HepG2 (cell line): Measurements from ENCODE around the gene CDK5RAP2. TPM values are rescaled to one million over a fixed set of nuclear protein-coding genes. Genes with fewer than 3 reads are reported as not detected.

ENCODE experiments used
- ATAC-seq: fragments of 200-7000 bp; cut with Tn5 transposase; 3 replicates; pipeline ENCODE4 v1.9.1; 2020; ENCODE audit warnings: mild to moderate bottlenecking, moderate library complexity
- BruUV-seq: library from RNA; stranded (reverse); fragments of 400-500 nt; replicated peaks from 2 replicates; lab custom pipeline; 2021; lab: Mats Ljungman, UMichigan
- CTCF ChIA-PET: fragments of 300-600 bp; formaldehyde crosslinking; extraction: SDS; loops from one replicate; lab custom pipeline; 2021; ENCODE audit warnings: low total read pairs, inconsistent platforms, low intra/inter-chr PET ratio; lab: Yijun Ruan, JAX
- POLR2A ChIA-PET: fragments of 350-600 bp; sonication (Branson Sonifier 250); formaldehyde crosslinking; loops from one replicate; lab custom pipeline; 2020; ENCODE audit warnings: antibody characterized with exemption, inconsistent platforms; lab: Yijun Ruan, JAX
- DNase-seq: peaks from one replicate; pipeline ENCODE4 v3.0.0-alpha.2; 2015; ENCODE audit warnings: low spot score
- FAIRE-seq: peaks from 3 replicates; lab custom pipeline; 2011; peaks lifted over from hg19 to GRCh38; lab: Jason Lieb, UNC
- H2AFZ ChIP-seq: one replicate; pipeline ENCODE4 v1.6.1; 2011; ENCODE audit warnings: low read length, inconsistent platforms
- H3K27ac ChIP-seq: fragments of 300-600 bp; 3 replicates; pipeline ENCODE4 v1.8.0; 2011; ENCODE audit warnings: mixed run types, mild to moderate bottlenecking, mixed read lengths, low read length, inconsistent platforms; ENCODE audit not compliant: insufficient read depth; ENCODE audit errors: extremely low read length
- H3K27me3 ChIP-seq, 2 experiments: fragments of 200-600 bp in 1 of 2; 2 replicates in 1 of 2; 3 replicates in 1 of 2; pipeline versions ENCODE4 v1.6.0 to v1.8.0; 2011; ENCODE audit warnings: low read length in 2 of 2, mild to moderate bottlenecking in 2 of 2, moderate library complexity in 2 of 2, inconsistent platforms in 1 of 2; ENCODE audit not compliant: insufficient read depth in 2 of 2, control insufficient read depth in 1 of 2
- H3K36me3 ChIP-seq, 2 experiments: fragments of 200-600 bp in 1 of 2; replicated peaks in 1 of 2; 2 replicates in 1 of 2; 3 replicates in 1 of 2; pipeline versions ENCODE4 v1.5.1 to v1.8.0; 2011; ENCODE audit warnings: low read length in 2 of 2, inconsistent platforms in 1 of 2; ENCODE audit not compliant: insufficient read depth in 2 of 2, control insufficient read depth in 1 of 2
- H3K4me1 ChIP-seq: 2 replicates; pipeline ENCODE4 v1.5.1; 2012; ENCODE audit warnings: low read length, inconsistent platforms; ENCODE audit not compliant: insufficient read depth
- H3K4me2 ChIP-seq: 2 replicates; pipeline ENCODE4 v1.6.0; 2011; ENCODE audit warnings: low read depth, low read length, inconsistent platforms
- H3K4me3 ChIP-seq, 3 experiments: fragments of 200-600 bp in 1 of 3; sonication (generic), shearing (Covaris generic) in 1 of 3; replicated peaks in 1 of 3; 2 replicates each; pipeline ENCODE4 v1.5.1; 2011 to 2016; ENCODE audit warnings: low read length in 3 of 3, inconsistent platforms in 2 of 3, low read depth in 2 of 3, mild to moderate bottlenecking in 2 of 3, control low read depth in 1 of 3, mixed read lengths in 1 of 3; ENCODE audit not compliant: insufficient read depth in 1 of 3
- H3K79me2 ChIP-seq: one replicate; pipeline ENCODE4 v1.6.1; 2011; ENCODE audit warnings: low read length, inconsistent platforms; ENCODE audit not compliant: insufficient read depth
- H3K9ac ChIP-seq: 2 replicates; pipeline ENCODE4 v1.6.0; 2011; ENCODE audit warnings: mild to moderate bottlenecking, low read depth, low read length, inconsistent platforms; ENCODE audit not compliant: insufficient read depth
- H3K9me3 ChIP-seq: 2 replicates; pipeline ENCODE4 v1.5.1; 2012; ENCODE audit warnings: mild to moderate bottlenecking, low read length
- H4K20me1 ChIP-seq: 2 replicates; pipeline ENCODE4 v1.6.0; 2011; ENCODE audit warnings: inconsistent platforms, mild to moderate bottlenecking, low read length, moderate library complexity; ENCODE audit not compliant: insufficient read depth
- ATF4 ChIP-seq, 2 experiments: fragments of 450-650 bp in 1 of 2; sonication (generic) in 1 of 2; formaldehyde crosslinking; IDR thresholded peaks; 2 replicates each; pipeline versions ENCODE4 v1.5.0 to v1.8.0; 2020 to 2022; ENCODE audit warnings: mild to moderate bottlenecking in 1 of 2, missing genetic modification reagents in 1 of 2
- KMT2A ChIP-seq: sonication (generic); formaldehyde crosslinking; IDR thresholded peaks from 2 replicates; pipeline ENCODE4 v1.4.0; 2020; ENCODE audit warnings: missing genetic modification reagents
- NFE2L1 ChIP-seq: sonication (generic); formaldehyde crosslinking; IDR thresholded peaks from 2 replicates; pipeline ENCODE4 v1.4.0; 2020; ENCODE audit warnings: missing genetic modification reagents, mild to moderate bottlenecking, borderline replicate concordance
- NPAS2 ChIP-seq: sonication (generic); formaldehyde crosslinking; IDR thresholded peaks from 2 replicates; pipeline ENCODE4 v1.8.0; 2022; ENCODE audit warnings: mild to moderate bottlenecking, missing genetic modification reagents, borderline replicate concordance
- ZBTB4 ChIP-seq: sonication (generic); formaldehyde crosslinking; IDR thresholded peaks from 2 replicates; pipeline ENCODE4 v1.4.0; 2020; ENCODE audit warnings: missing genetic modification reagents, mild to moderate bottlenecking, borderline replicate concordance
- ZFP36 ChIP-seq: fragments of 150-350 bp; IDR thresholded peaks from 2 replicates; pipeline ENCODE4 v1.6.1; 2018; ENCODE audit warnings: borderline replicate concordance, low read length, low read depth; ENCODE audit not compliant: partially characterized antibody
- ZNF337 ChIP-seq: sonication (generic); formaldehyde crosslinking; IDR thresholded peaks from 2 replicates; pipeline ENCODE4 v1.5.1; 2020; ENCODE audit warnings: missing genetic modification reagents, low read depth, mild to moderate bottlenecking, borderline replicate concordance
- WGBS: methylation state at CpG from one replicate; pipeline ENCODE4 v1.1.6; 2017; ENCODE audit warnings: low lambda C conversion rate; 5-methylcytosine and 5-hydroxymethylcytosine counted together
- in situ Hi-C: cut with HindIII; loops from 2 replicates; pipeline ENCODE4 v1.10.0; 2017; ENCODE audit warnings: low pct_unique_long_range_greater_than_20kb; ENCODE audit not compliant: extremely low pct_ligation_motif_present
- intact Hi-C: fragments of 100-400 bp; cut with micrococcal nuclease; formaldehyde crosslinking; loops from one replicate; pipeline ENCODE4 v1.10.0; 2022; ENCODE audit not compliant: unreplicated experiment
- polyA plus RNA-seq, 8 experiments: library from polyadenylated mRNA; depleted of rRNA in 3 of 8; stranded (reverse) in 7 of 8; unstranded in 1 of 8; fragments of >200 nt; fragmentation: Illumina TruSeq in 4 of 8; extraction: Trizol in 4 of 8; gene quantifications; 2 replicates each; pipeline versions ENCODE4 v1.2.1 to v1.2.3, GENCODE V29; 2011 to 2016; ENCODE audit warnings: low read depth in 4 of 8, missing spikeins in 1 of 8, mixed read lengths in 1 of 8; ENCODE audit not compliant: insufficient read depth in 1 of 8
- total RNA-seq, 5 experiments: library from RNA; depleted of rRNA; stranded (reverse); fragments of >200 nt; fragmentation: Illumina TruSeq; extraction: Trizol; gene quantifications; 2 replicates each; pipeline ENCODE4 v1.2.3, GENCODE V29; 2016; ENCODE audit warnings: low read depth in 1 of 5
- TF ChIP-seq, protein P1 (sequence below): IDR thresholded peaks from 2 replicates; pipeline ENCODE4 v1.4.0; 2020; ENCODE audit warnings: mild to moderate bottlenecking, missing genetic modification reagents
- TF ChIP-seq, protein P2 (sequence below): sonication (generic); formaldehyde crosslinking; IDR thresholded peaks from 2 replicates; pipeline ENCODE4 v1.5.1; 2020; ENCODE audit warnings: mild to moderate bottlenecking, missing genetic modification reagents, moderate library complexity

Gene CDK5RAP2
- total and polyA plus RNA-seq, 2 of the 13 experiments (the other 11 are each of a cell fraction or from before 2014, with no cell fraction given), result 31.8 to 42.2 TPM

DNA sequence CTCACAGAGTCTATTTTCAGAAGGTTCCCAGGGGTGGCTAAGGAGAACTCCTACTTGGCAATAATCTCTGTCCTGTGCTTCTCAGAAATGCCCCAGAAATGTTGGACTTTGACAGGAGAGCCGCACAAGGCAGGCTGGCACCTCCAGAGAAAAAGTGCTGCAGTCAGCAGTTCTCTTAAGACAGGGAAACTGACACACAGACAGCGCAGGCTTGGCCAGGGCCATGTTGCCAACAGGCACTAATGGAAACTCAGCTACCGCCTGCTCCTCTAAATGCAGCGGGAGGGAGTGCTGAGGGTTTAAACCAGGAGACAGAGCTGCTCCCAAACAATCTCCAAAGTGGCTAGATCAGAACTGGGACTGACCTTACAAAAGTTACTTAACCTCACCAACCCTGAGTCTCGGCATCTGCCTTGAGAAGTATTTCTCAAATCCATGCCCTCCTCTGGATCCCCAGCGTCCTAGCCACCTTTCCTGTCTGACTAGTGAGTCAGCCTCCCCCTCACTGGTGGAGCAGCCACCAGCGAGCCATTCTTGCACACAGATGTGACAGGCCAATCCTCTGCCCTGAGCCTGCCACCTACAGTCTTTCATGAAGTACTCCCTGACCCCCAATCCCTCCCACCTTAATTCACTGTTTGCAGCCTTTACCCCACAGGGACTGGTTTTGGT, 186.4 kb downstream of the CDK5RAP2 start (continued):
- TF ChIP-seq, protein P1, sequence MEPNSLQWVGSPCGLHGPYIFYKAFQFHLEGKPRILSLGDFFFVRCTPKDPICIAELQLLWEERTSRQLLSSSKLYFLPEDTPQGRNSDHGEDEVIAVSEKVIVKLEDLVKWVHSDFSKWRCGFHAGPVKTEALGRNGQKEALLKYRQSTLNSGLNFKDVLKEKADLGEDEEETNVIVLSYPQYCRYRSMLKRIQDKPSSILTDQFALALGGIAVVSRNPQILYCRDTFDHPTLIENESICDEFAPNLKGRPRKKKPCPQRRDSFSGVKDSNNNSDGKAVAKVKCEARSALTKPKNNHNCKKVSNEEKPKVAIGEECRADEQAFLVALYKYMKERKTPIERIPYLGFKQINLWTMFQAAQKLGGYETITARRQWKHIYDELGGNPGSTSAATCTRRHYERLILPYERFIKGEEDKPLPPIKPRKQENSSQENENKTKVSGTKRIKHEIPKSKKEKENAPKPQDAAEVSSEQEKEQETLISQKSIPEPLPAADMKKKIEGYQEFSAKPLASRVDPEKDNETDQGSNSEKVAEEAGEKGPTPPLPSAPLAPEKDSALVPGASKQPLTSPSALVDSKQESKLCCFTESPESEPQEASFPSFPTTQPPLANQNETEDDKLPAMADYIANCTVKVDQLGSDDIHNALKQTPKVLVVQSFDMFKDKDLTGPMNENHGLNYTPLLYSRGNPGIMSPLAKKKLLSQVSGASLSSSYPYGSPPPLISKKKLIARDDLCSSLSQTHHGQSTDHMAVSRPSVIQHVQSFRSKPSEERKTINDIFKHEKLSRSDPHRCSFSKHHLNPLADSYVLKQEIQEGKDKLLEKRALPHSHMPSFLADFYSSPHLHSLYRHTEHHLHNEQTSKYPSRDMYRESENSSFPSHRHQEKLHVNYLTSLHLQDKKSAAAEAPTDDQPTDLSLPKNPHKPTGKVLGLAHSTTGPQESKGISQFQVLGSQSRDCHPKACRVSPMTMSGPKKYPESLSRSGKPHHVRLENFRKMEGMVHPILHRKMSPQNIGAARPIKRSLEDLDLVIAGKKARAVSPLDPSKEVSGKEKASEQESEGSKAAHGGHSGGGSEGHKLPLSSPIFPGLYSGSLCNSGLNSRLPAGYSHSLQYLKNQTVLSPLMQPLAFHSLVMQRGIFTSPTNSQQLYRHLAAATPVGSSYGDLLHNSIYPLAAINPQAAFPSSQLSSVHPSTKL (CRISPR knock-in tag), result no peak
- TF ChIP-seq ZFP36 (no peak), NFE2L1 (CRISPR knock-in tag) (no peak), NPAS2 (no peak)

DNA sequence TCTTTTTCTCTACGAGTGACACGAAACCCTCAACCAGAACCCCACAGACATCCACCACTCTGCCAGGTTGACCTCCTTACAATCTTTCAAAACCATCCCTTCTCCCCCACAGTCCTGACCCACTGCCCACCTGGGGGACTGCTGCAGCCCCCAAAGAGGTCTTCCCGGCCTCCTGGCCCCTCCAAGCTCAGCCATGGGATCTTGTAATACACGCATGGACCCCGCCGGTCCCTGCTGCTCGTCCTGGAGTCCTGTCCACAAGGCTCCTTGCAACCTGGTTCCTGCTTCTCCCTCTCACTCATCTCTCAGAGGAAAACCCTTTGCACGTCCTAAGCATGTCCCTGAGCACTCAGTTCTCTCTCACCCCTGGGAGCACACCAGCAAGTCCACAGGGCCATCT, 187.3 kb downstream of the CDK5RAP2 start:
- no peaks in the 10 kb centered on the region for H3K79me2 ChIP-seq
- BruUV-seq, result no TSS peak
- H3K27me3 ChIP-seq, result no peaks in the 10 kb centered on the region
- no peaks in the 10 kb centered on the region for H3K9me3 ChIP-seq
- DNase-seq, result no peak
- in situ Hi-C loops (no loop called here), intact Hi-C loops (no loop called here)
- H3K9ac ChIP-seq, result no peak overlapping the region
- FAIRE-seq, result no peak
- no peak overlapping the region for H3K4me2 ChIP-seq
- CTCF ChIA-PET, result no interaction called here
- POLR2A ChIA-PET, result no interaction called here
- peaks cover 70% of the 10 kb centered on the region for H3K4me1 ChIP-seq
- no peak overlapping the region for H3K27ac ChIP-seq
- no peak overlapping the region for H3K4me3 ChIP-seq
- no peaks in the 10 kb centered on the region for H4K20me1 ChIP-seq
- H3K36me3 ChIP-seq, result peaks cover 27 to 72% of the 10 kb centered on the region in 2 experiments
- no peak for ATAC-seq
- 94% methylated on average over 8 of the region's 8 CpGs for WGBS
- H2AFZ ChIP-seq, result no peak overlapping the region
- TF ChIP-seq KMT2A (no peak), ZBTB4 (CRISPR knock-in tag) (no peak), ATF4 (CRISPR knock-in tag; IDR thresholded peaks at IDR 0.05) (no peak), ZNF337 (no peak)
- TF ChIP-seq, protein P2, sequence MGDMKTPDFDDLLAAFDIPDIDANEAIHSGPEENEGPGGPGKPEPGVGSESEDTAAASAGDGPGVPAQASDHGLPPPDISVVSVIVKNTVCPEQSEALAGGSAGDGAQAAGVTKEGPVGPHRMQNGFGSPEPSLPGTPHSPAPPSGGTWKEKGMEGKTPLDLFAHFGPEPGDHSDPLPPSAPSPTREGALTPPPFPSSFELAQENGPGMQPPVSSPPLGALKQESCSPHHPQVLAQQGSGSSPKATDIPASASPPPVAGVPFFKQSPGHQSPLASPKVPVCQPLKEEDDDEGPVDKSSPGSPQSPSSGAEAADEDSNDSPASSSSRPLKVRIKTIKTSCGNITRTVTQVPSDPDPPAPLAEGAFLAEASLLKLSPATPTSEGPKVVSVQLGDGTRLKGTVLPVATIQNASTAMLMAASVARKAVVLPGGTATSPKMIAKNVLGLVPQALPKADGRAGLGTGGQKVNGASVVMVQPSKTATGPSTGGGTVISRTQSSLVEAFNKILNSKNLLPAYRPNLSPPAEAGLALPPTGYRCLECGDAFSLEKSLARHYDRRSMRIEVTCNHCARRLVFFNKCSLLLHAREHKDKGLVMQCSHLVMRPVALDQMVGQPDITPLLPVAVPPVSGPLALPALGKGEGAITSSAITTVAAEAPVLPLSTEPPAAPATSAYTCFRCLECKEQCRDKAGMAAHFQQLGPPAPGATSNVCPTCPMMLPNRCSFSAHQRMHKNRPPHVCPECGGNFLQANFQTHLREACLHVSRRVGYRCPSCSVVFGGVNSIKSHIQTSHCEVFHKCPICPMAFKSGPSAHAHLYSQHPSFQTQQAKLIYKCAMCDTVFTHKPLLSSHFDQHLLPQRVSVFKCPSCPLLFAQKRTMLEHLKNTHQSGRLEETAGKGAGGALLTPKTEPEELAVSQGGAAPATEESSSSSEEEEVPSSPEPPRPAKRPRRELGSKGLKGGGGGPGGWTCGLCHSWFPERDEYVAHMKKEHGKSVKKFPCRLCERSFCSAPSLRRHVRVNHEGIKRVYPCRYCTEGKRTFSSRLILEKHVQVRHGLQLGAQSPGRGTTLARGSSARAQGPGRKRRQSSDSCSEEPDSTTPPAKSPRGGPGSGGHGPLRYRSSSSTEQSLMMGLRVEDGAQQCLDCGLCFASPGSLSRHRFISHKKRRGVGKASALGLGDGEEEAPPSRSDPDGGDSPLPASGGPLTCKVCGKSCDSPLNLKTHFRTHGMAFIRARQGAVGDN (CRISPR knock-in tag), result no peak
